CD4-positive, alpha-beta T cell (primary cell): Measurements from ENCODE around the gene TMEM131L. TPM values are rescaled to one million over a fixed set of nuclear protein-coding genes. Genes with fewer than 3 reads are reported as not detected.

Experiments used
- ATAC-seq: fragments of 200-7000 bp; cut with Tn5 transposase; one replicate; pipeline ENCODE4 v1.10.0; 2022; ENCODE audit warnings: mild to moderate bottlenecking; ENCODE audit not compliant: poor library complexity
- CTCF ChIA-PET: fragments of 350-600 bp; sonication (Branson Sonifier 250); formaldehyde crosslinking; loops from one replicate; lab custom pipeline; 2021; ENCODE audit warnings: antibody characterized with exemption, inconsistent platforms; lab: Charles Lee
- POLR2A ChIA-PET: fragments of 350-600 bp; sonication (Branson Sonifier 250); formaldehyde crosslinking; loops from one replicate; lab custom pipeline; 2021; ENCODE audit warnings: antibody characterized with exemption, inconsistent platforms; lab: Charles Lee
- DNase-seq, 14 experiments: peaks; one replicate each; pipeline ENCODE4 v3.0.0-alpha.2; 2013 to 2020; ENCODE audit warnings: mixed read lengths in 2 of 14
- H3K27ac ChIP-seq, 2 donors: one replicate each; pipeline versions ENCODE4 v1.5.1 to v1.7.0; 2013; ENCODE audit warnings: low read length in 2 of 2, low read depth in 1 of 2, mild to moderate bottlenecking in 1 of 2
- H3K27me3 ChIP-seq, 2 experiments: 1 replicate in 1 of 2; 2 replicates in 1 of 2; pipeline versions ENCODE4 v1.6.1 to v1.7.0; 2013; ENCODE audit warnings: low read length in 2 of 2, control low read depth in 1 of 2, mild to moderate bottlenecking in 1 of 2, moderate library complexity in 1 of 2; ENCODE audit not compliant: insufficient read depth in 2 of 2, control insufficient read depth in 1 of 2
- H3K36me3 ChIP-seq: one replicate; pipeline ENCODE4 v1.6.1; 2013; ENCODE audit warnings: low read length, control low read depth; ENCODE audit not compliant: insufficient read depth
- H3K4me1 ChIP-seq: one replicate; pipeline ENCODE4 v1.6.1; 2013; ENCODE audit warnings: low read length, control low read depth; ENCODE audit not compliant: insufficient read depth
- H3K4me3 ChIP-seq: one replicate; pipeline ENCODE4 v1.5.1; 2013; ENCODE audit warnings: mild to moderate bottlenecking, low read length, moderate library complexity
- H3K9me3 ChIP-seq, 2 experiments: 1 replicate in 1 of 2; 2 replicates in 1 of 2; pipeline versions ENCODE4 v1.6.1 to v1.7.0; 2013; ENCODE audit warnings: low read length in 2 of 2, mild to moderate bottlenecking in 2 of 2, control low read depth in 1 of 2, moderate library complexity in 1 of 2; ENCODE audit not compliant: control insufficient read depth in 1 of 2, insufficient read depth in 1 of 2
- H3K27ac Mint-ChIP-seq: one replicate; pipeline ENCODE4 v1.8.0; 2020; ENCODE audit warnings: mixed read lengths
- H3K27me3 Mint-ChIP-seq: one replicate; pipeline ENCODE4 v1.8.0; 2021; ENCODE audit warnings: mixed read lengths
- H3K36me3 Mint-ChIP-seq: one replicate; pipeline ENCODE4 v1.8.0; 2021; ENCODE audit warnings: low read depth, mixed read lengths
- H3K4me1 Mint-ChIP-seq: one replicate; pipeline ENCODE4 v1.8.0; 2021; ENCODE audit warnings: low read depth, mixed read lengths
- H3K4me3 Mint-ChIP-seq: one replicate; pipeline ENCODE4 v1.8.0; 2020; ENCODE audit warnings: mild to moderate bottlenecking, mixed read lengths
- H3K9me3 Mint-ChIP-seq: one replicate; pipeline ENCODE4 v1.8.0; 2020; ENCODE audit warnings: mixed read lengths
- CTCF ChIP-seq: fragments of 200-600 bp; IDR thresholded peaks from one replicate; pipeline ENCODE4 v1.8.0; 2022; ENCODE audit warnings: antibody characterized with exemption, mild to moderate bottlenecking
- intact Hi-C, 2 experiments: fragments of 100-400 bp; cut with DNase I in 1 of 2; cut with micrococcal nuclease in 1 of 2; formaldehyde crosslinking; loops; one replicate each; pipeline versions ENCODE4 v1.15.1 to v1.9.0; 2023 to 2025; cut with DNase I, micrococcal nuclease
- total RNA-seq, 174 experiments: library from RNA in 2 of 174; stranded (reverse) in 2 of 174; gene quantifications; one replicate each; pipeline ENCODE4 v1.2.3 and lab custom pipeline; 2021 to 2026

Gene TMEM131L
- total RNA-seq, 2 experiments from 2014 or later = 101 to 106 TPM

- Histone ChIP-seq H3K27me3 (no peaks in the 10 kb centered on the region), H3K36me3 (peaks cover 13% of the 10 kb centered on the region), H3K27ac (peak overlapping the region; percentile 39 to 69), H3K9me3 (no peaks in the 10 kb centered on the region), H3K4me3 (peak overlapping the region; percentile 37), H3K4me1 (peaks cover 83% of the 10 kb centered on the region)
- peaks cover 29% of the 10 kb centered on the region for H3K36me3 Mint-ChIP-seq
- ChIA-PET CTCF (no interaction called here), POLR2A (interaction anchor here (1.0 to 4.3 kb wide), 4 partner anchors 32 to 99 kb away, joined by 4 to 21 read pairs (median 7); partner anchors contain the start of gene TMEM131L)
- H3K4me3 Mint-ChIP-seq = peak overlapping the region; percentile 75
- H3K27me3 Mint-ChIP-seq = no peaks in the 10 kb centered on the region
- intact Hi-C loops = loop anchor here in 1 of 2 experiments (2.0 to 5.0 kb wide), 2 partner anchors 14 to 38 kb away; no protein-coding TSS in a partner anchor
- H3K9me3 Mint-ChIP-seq = no peaks in the 10 kb centered on the region
- ATAC-seq (peak; percentile 21), DNase-seq (peak in 1 of 14 experiments; percentile 30)
- H3K27ac Mint-ChIP-seq = peak overlapping the region; percentile 91
- H3K4me1 Mint-ChIP-seq = peaks cover 92% of the 10 kb centered on the region
- no peak for TF ChIP-seq CTCF
These were observed 62.7 kb downstream of the TMEM131L start for GRCh38 chr4:153528705-153529485.

GRCh38 chr4:153529646-153530045, 63.5 kb downstream of the TMEM131L start:
- H3K36me3 ChIP-seq = peaks cover 13% of the 10 kb centered on the region
- no peaks in the 10 kb centered on the region for H3K27me3 ChIP-seq
- no peak for TF ChIP-seq CTCF
- H3K9me3 ChIP-seq = no peaks in the 10 kb centered on the region
- H3K27ac ChIP-seq = peak overlapping the region; percentile 39 to 69
- intact Hi-C loops = loop anchor here in 1 of 2 experiments (2.0 to 5.0 kb wide), 2 partner anchors 15 to 38 kb away; no protein-coding TSS in a partner anchor
- peaks cover 78% of the 10 kb centered on the region for H3K4me1 ChIP-seq
- CTCF ChIA-PET = no interaction called here
- Mint-ChIP-seq H3K4me1 (peaks cover 92% of the 10 kb centered on the region), H3K36me3 (peaks cover 36% of the 10 kb centered on the region), H3K4me3 (peak overlapping the region; percentile 75), H3K27me3 (no peaks in the 10 kb centered on the region), H3K9me3 (no peaks in the 10 kb centered on the region), H3K27ac (peak overlapping the region; percentile 91)
- DNase-seq = no peak
- POLR2A ChIA-PET = interaction anchor here (1.1 to 4.8 kb wide), 5 partner anchors 7 to 63 kb away, joined by 4 to 23 read pairs (median 10); partner anchors contain the start of gene TMEM131L
- no peak for ATAC-seq
- no peak overlapping the region for H3K4me3 ChIP-seq

GRCh38 chr4:153530284-153530999, 64.3 kb downstream of the TMEM131L start:
- Mint-ChIP-seq H3K27ac (peak overlapping the region; percentile 91), H3K4me1 (peaks cover 92% of the 10 kb centered on the region), H3K4me3 (peak overlapping the region; percentile 75), H3K27me3 (no peaks in the 10 kb centered on the region), H3K36me3 (peaks cover 43% of the 10 kb centered on the region), H3K9me3 (no peaks in the 10 kb centered on the region)
- TF ChIP-seq CTCF = no peak
- ATAC-seq (peak; percentile 64), DNase-seq (peak in 5 of 14 experiments; percentile 12 to 58 (median 47))
- peaks cover 13% of the 10 kb centered on the region for H3K36me3 ChIP-seq
- peak overlapping the region; percentile 39 to 77 for H3K27ac ChIP-seq
- peaks cover 78% of the 10 kb centered on the region for H3K4me1 ChIP-seq
- ChIA-PET CTCF (interaction anchor here (0.8 to 2.5 kb wide), 6 partner anchors 12 to 186 kb away, joined by 3 to 8 read pairs (median 4); partner anchors contain the start of gene MND1), POLR2A (interaction anchor here (0.7 to 4.8 kb wide), 11 partner anchors 8 to 64 kb away, joined by 3 to 23 read pairs (median 4); partner anchors contain the start of gene TMEM131L)
- peak overlapping the region; percentile 32 for H3K4me3 ChIP-seq
- intact Hi-C loops = no loop called here
- H3K9me3 ChIP-seq = no peaks in the 10 kb centered on the region
- H3K27me3 ChIP-seq = no peaks in the 10 kb centered on the region
